NB4 (cell line): ENCODE measurements around the gene RNF130.
A peak's percentile ranks its signal among the peaks of the same experiment; 100 is the strongest.

ENCODE experiments used
- DNase-seq: peaks from one replicate; pipeline ENCODE4 v3.0.0; 2010; ENCODE audit warnings: low read depth
- H3K4me3 ChIP-seq: one replicate; pipeline ENCODE4 v1.5.1; 2011; ENCODE audit warnings: mild to moderate bottlenecking, low read depth, low read length, moderate library complexity
- CTCF ChIP-seq: IDR thresholded peaks from one replicate; pipeline ENCODE4 v1.5.1; 2012; ENCODE audit warnings: low read depth, low read length
- MYC ChIP-seq: IDR thresholded peaks from 2 replicates; pipeline ENCODE4 v1.6.1; 2011; ENCODE audit warnings: low read depth, low read length
- POLR2A ChIP-seq: IDR thresholded peaks from 2 replicates; pipeline ENCODE4 v1.6.1; 2011; ENCODE audit warnings: mild to moderate bottlenecking; ENCODE audit not compliant: insufficient read length; ENCODE audit errors: extremely low read depth
- TF ChIP-seq, protein P1 (sequence below): IDR thresholded peaks from 2 replicates; pipeline ENCODE4 v1.6.1; 2011; ENCODE audit warnings: low read depth, low read length

The RNF130 gene

GRCh38 chr5:180112181-180112861, 40.8 kb upstream of the RNF130 start:
- H3K4me3 ChIP-seq, result no peak overlapping the region
- no peak for TF ChIP-seq CTCF
- TF ChIP-seq MYC, result no peak
- TF ChIP-seq, protein P1, sequence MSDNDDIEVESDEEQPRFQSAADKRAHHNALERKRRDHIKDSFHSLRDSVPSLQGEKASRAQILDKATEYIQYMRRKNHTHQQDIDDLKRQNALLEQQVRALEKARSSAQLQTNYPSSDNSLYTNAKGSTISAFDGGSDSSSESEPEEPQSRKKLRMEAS, result no peak
- no peak for TF ChIP-seq POLR2A
- DNase-seq, result no peak

DNA sequence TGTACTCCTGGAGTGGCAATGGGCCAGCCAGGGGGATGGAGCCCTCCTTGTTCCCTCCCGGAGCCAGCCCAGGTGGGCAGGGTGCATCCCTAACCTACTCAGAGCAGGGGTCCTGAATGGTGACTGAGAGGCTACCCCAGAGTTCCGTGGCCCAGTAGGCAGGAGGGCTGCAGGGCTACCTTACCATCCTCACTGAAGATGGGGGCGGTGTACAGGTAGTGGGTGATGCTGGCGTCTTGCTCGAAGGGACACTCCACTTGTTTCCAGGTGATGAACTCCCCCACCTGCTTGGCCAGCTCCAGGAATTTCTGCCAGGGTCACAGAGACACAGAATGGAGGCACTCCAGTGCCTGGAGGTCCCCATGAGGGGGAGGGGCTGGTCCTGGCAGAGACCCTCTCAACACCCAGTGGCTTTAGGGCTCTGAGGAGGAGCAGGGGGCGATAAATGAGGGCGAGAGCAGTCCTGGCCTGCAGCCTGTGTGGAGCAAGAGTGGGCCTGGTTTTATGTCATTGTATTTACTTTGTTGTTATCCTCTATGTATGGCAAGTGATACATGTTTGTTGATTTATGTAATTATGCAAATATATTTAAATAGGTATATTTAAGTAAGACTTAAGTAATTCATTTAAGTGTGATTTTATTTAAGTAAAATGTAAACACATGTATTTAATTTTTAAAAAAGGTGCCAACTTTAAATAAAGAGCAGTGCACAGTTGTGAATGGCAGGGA, 39.9 kb upstream of the RNF130 start:
- no peak overlapping the region for H3K4me3 ChIP-seq
- no peak for TF ChIP-seq MYC
- TF ChIP-seq CTCF, result no peak
- TF ChIP-seq POLR2A, result no peak
- TF ChIP-seq, protein P1, result no peak
- no peak for DNase-seq

GRCh38 chr5:180109920-180110319, 38.4 kb upstream of the RNF130 start:
- no peak overlapping the region for H3K4me3 ChIP-seq
- DNase-seq, result no peak
- TF ChIP-seq POLR2A (no peak), MYC (no peak), CTCF (no peak)
- TF ChIP-seq, protein P1, result no peak

- TF ChIP-seq, protein P1, result no peak
- DNase-seq, result no peak
- H3K4me3 ChIP-seq, result no peak overlapping the region
Observed at GRCh38 chr5:180107005-180107404, 35.4 kb upstream of the RNF130 start.

GRCh38 chr5:180105827-180106312, 34.3 kb upstream of the RNF130 start:
- TF ChIP-seq CTCF (no peak), MYC (no peak), POLR2A (no peak)
- TF ChIP-seq, protein P1, result no peak
- DNase-seq, result peak; percentile 69
- H3K4me3 ChIP-seq, result no peak overlapping the region

GRCh38 chr5:180104168-180104530, 32.6 kb upstream of the RNF130 start:
- no peak for DNase-seq
- TF ChIP-seq POLR2A, result no peak
- no peak for TF ChIP-seq MYC
- TF ChIP-seq, protein P1, result no peak
- no peak for TF ChIP-seq CTCF

More at GRCh38 chr5:180104168-180104530, 32.6 kb upstream of the RNF130 start:
- no peak overlapping the region for H3K4me3 ChIP-seq
